Measurements from ENCODE around the gene GATM. TPM values are rescaled to one million over a fixed set of nuclear protein-coding genes. Genes with fewer than 3 reads are reported as not detected.
"Not testable (repeated sequence)": the region's sequence is repeated elsewhere in the genome, so short reads cannot be mapped to it uniquely, and the experiment has no call there.

Gene GATM
- total RNA-seq, 4 donors from 2014 or later: 15.4 to 38.3 (median 25.4) TPM

GRCh38 chr15:45320581-45321205, 57.7 kb downstream of the GATM start:
- Histone ChIP-seq H3K36me3 (no peaks in the 10 kb centered on the region), H3K9me3 (no peaks in the 10 kb centered on the region), H3K4me1 (no peaks in the 10 kb centered on the region), H3K4me3 (no peak overlapping the region), H3K27me3 (peaks cover 7% of the 10 kb centered on the region), H3K27ac (no peak overlapping the region)
- TF ChIP-seq POLR2AphosphoS5 (IDR thresholded peaks at IDR 0.05): no peak
- TF ChIP-seq EP300 (IDR thresholded peaks at IDR 0.05): no peak
- no peak for TF ChIP-seq CTCF (IDR thresholded peaks at IDR 0.05)
- no peak for TF ChIP-seq POLR2A (IDR thresholded peaks at IDR 0.05)
- 59 to 78% methylated on average over 2 to 3 of the region's 3 CpGs for WGBS, 2 donors (ENCODE audit: low coverage in 1 of 2)
- no peak for ATAC-seq

DNA sequence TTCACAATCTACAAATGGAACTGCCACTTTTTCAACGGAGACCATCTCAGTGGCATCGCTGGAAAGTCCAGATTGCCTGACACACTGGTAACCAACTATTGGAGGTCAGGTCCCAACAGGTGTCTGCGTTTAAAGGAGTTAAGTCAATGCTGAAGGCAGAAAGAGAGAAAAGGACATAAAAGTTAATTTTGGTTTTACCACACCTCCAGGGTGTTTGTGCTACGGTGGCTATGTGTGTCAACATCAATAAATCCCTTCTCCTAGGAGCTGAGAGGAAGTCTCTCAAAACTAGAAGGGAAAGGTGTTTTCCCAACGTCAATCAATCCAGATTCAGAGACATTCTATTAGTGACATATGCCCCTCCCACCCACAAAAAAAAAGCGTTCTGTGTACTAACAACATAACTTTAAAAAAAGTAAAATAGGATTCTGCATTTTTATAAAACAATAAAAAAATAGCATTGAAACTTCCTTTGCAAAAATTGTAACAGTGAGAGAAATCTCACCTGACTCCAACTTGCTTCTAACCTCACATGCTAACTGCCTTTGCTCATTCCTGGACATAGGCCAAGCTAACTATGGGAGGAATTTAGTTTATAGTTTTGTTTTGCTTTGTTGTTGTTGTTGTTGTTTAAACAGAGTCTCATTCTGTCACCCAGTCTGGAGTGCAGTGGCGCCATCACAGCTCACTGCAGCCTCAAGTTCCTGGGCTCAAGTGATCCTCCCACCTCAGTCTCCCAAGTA, 58.7 kb downstream of the GATM start:
- TF ChIP-seq EP300 (IDR thresholded peaks at IDR 0.05): no peak
- TF ChIP-seq CTCF (IDR thresholded peaks at IDR 0.05): no peak
- no peak for TF ChIP-seq POLR2A (IDR thresholded peaks at IDR 0.05)
- no peak for TF ChIP-seq POLR2AphosphoS5 (IDR thresholded peaks at IDR 0.05)
- H3K9me3 ChIP-seq: no peaks in the 10 kb centered on the region
- no peaks in the 10 kb centered on the region for H3K4me1 ChIP-seq
- no peak overlapping the region for H3K27ac ChIP-seq
- H3K36me3 ChIP-seq: no peaks in the 10 kb centered on the region
- H3K4me3 ChIP-seq: no peak overlapping the region
- no peak for ATAC-seq
- 81% methylated on average over 6 to 7 of the region's 7 CpGs for WGBS, 2 donors (ENCODE audit: low coverage in 1 of 2)
- H3K27me3 ChIP-seq: peaks cover 16% of the 10 kb centered on the region

DNA sequence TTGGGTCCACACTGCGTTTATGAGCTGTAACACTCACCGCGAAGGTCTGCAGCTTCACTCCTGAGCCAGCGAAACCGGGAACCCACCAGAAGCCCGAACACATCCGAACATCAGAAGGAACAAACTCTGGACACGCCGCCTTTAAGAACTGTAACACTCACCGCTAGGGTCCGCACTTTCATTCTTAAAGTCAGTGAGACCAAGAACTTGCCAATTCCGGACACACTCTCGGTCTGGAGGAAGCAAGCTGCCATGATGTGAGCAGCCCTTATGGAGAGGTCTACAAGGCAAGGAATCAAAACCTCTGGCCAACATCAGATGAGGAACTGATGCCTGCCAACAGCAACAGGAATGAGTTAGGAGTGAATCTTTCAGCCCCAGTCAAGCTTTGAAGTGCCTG, 63.4 kb downstream of the GATM start:
- no peak for ATAC-seq
- Histone ChIP-seq H3K9me3 (no peaks in the 10 kb centered on the region), H3K36me3 (no peaks in the 10 kb centered on the region), H3K27me3 (peaks cover 23% of the 10 kb centered on the region), H3K27ac (no peak overlapping the region), H3K4me3 (no peak overlapping the region), H3K4me1 (no peaks in the 10 kb centered on the region)
- no CpG with 5 or more reads among the region's 13 CpGs for WGBS, 2 donors (ENCODE audit: low coverage in 1 of 2)
- TF ChIP-seq CTCF (IDR thresholded peaks at IDR 0.05): peak in 2 of 4 experiments; percentile 9 to 15
- TF ChIP-seq POLR2AphosphoS5 (IDR thresholded peaks at IDR 0.05): no peak

DNA sequence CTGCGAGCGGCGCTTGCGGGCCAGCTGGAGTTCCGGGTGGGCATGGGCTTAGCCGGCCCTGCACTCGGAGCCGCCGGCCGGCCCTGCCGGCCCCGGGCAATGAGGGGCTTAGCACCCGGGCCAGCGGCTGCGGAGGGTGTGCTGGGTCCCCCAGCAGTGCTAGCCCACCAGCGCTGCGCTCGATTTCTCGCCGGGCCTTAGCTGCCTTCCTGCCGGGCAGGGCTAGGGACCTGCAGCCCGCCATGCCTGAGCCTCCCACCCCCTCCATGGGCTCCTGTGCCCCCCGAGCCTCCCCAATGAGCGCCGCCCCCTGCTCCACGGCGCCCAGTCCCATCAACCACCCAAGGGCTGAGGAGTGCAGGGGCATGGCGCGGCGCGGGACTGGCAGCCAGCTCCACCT, 64.2 kb downstream of the GATM start:
- no CpG with 5 or more reads among the region's 31 CpGs for WGBS, 2 donors (ENCODE audit: low coverage in 1 of 2)
- H3K4me1 ChIP-seq, H3K27ac ChIP-seq, H3K36me3 ChIP-seq, H3K9me3 ChIP-seq, H3K4me3 ChIP-seq, ATAC-seq: not testable (repeated sequence)
- H3K27me3 ChIP-seq: peaks cover 23% of the 10 kb centered on the region

Small RNAs within 50 kb of the gene (small RNA-seq; reads per million reads assigned to genes)
- gene RNU6-953P: 0 to 0.09 (median 0) reads per million in 4 donors

Other genes starting within 250 kb of the GATM start
- 1 to 10 TPM in 2 of 4 donors, under 1 TPM in 1, not detected in 1; 0.67 to 1.7 (median 1.7) TPM for gene DUOXA1, start 248.7 kb downstream of the GATM start, total RNA-seq
- 1 to 10 TPM in 2 of 4 donors, under 1 TPM in 2; 0.08 to 2.7 (median 1.1) TPM for gene DUOX1, start 248.6 kb downstream of the GATM start, total RNA-seq
- gene SHF, start 190.6 kb downstream of the GATM start, total RNA-seq: 1 to 10 TPM; 4.4 to 10.0 (median 7.4) TPM
- not detected for gene SLC28A2, start 126.3 kb downstream of the GATM start, total RNA-seq
- gene SLC30A4, start 144.2 kb upstream of the GATM start, total RNA-seq: 10 to 100 TPM in 3 of 4 donors, 1 to 10 TPM in 1; 9.7 to 14.6 (median 12.2) TPM
- gene BLOC1S6, start 208.8 kb upstream of the GATM start, total RNA-seq: 10 to 100 TPM; 43.7 to 87.8 (median 54.3) TPM